Activated naive CD4-positive, alpha-beta T cell treated with anti-CD3 and anti-CD28 coated beads for 36 hours (primary cell): ENCODE results near the gene DDX54. TPM values are rescaled to one million over a fixed set of nuclear protein-coding genes. Genes with fewer than 3 reads are reported as not detected.
"Not testable (repeated sequence)": the region's sequence is repeated elsewhere in the genome, so short reads cannot be mapped to it uniquely, and the experiment has no call there.

Source experiments
- CTCF ChIA-PET: fragments of 350-600 bp; sonication (Branson Sonifier 250); formaldehyde crosslinking; loops from one replicate; lab custom pipeline; 2021; ENCODE audit warnings: antibody characterized with exemption; lab: Charles Lee
- DNase-seq: peaks from one replicate; pipeline ENCODE4 v3.0.0-alpha.2; 2020
- H3K27ac Mint-ChIP-seq: one replicate; pipeline ENCODE4 v1.8.0; 2021; ENCODE audit warnings: mild to moderate bottlenecking, mixed read lengths
- H3K27me3 Mint-ChIP-seq: one replicate; pipeline ENCODE4 v1.8.0; 2021; ENCODE audit warnings: low read depth, mixed read lengths
- H3K36me3 Mint-ChIP-seq: one replicate; pipeline ENCODE4 v1.8.0; 2021; ENCODE audit warnings: low read depth, mixed read lengths
- H3K4me1 Mint-ChIP-seq: one replicate; pipeline ENCODE4 v1.8.0; 2021; ENCODE audit warnings: low read depth, mixed read lengths
- H3K4me3 Mint-ChIP-seq: one replicate; pipeline ENCODE4 v1.8.0; 2021; ENCODE audit warnings: mild to moderate bottlenecking, moderate library complexity, mixed read lengths
- H3K9me3 Mint-ChIP-seq: one replicate; pipeline ENCODE4 v1.8.0; 2021; ENCODE audit warnings: mixed read lengths
- intact Hi-C: fragments of 100-400 bp; cut with micrococcal nuclease; formaldehyde crosslinking; loops from one replicate; pipeline ENCODE4 v1.15.1; 2023
- total RNA-seq, 2 experiments: library from RNA; stranded (reverse); gene quantifications; one replicate each; pipeline ENCODE4 v1.2.3, GENCODE V29; 2021

DDX54 gene
- total RNA-seq, 2 experiments from 2014 or later, result 114 to 116 TPM

- H3K27ac Mint-ChIP-seq, H3K4me3 Mint-ChIP-seq, DNase-seq, H3K4me1 Mint-ChIP-seq, CTCF ChIA-PET, intact Hi-C loops, H3K36me3 Mint-ChIP-seq, H3K9me3 Mint-ChIP-seq, H3K27me3 Mint-ChIP-seq: not testable (repeated sequence)
Observed at GRCh38 chr12:113117684-113118083, 67.6 kb downstream of the DDX54 start.

- no peak overlapping the region for H3K27ac Mint-ChIP-seq
- CTCF ChIA-PET, result no interaction called here
- intact Hi-C loops, result no loop called here
- H3K9me3 Mint-ChIP-seq, result no peaks in the 10 kb centered on the region
- no peak overlapping the region for H3K4me3 Mint-ChIP-seq
- no peaks in the 10 kb centered on the region for H3K27me3 Mint-ChIP-seq
- no peak for DNase-seq
- no peaks in the 10 kb centered on the region for H3K36me3 Mint-ChIP-seq
- H3K4me1 Mint-ChIP-seq, result no peaks in the 10 kb centered on the region
Observed at GRCh38 chr12:113116875-113117274, 68.4 kb downstream of the DDX54 start.

- H3K4me1 Mint-ChIP-seq, result no peaks in the 10 kb centered on the region
- intact Hi-C loops, result no loop called here
- H3K36me3 Mint-ChIP-seq, result no peaks in the 10 kb centered on the region
- no peak overlapping the region for H3K27ac Mint-ChIP-seq
- H3K4me3 Mint-ChIP-seq, result no peak overlapping the region
- no peak for DNase-seq
- H3K9me3 Mint-ChIP-seq, result no peaks in the 10 kb centered on the region
- CTCF ChIA-PET, result no interaction called here
- no peaks in the 10 kb centered on the region for H3K27me3 Mint-ChIP-seq
Observed at GRCh38 chr12:113115455-113116126, 69.7 kb downstream of the DDX54 start.

GRCh38 chr12:113114447-113115178 is 70.7 kb downstream of the DDX54 start:
- DNase-seq, result no peak
- intact Hi-C loops, result no loop called here
- H3K27me3 Mint-ChIP-seq, result no peaks in the 10 kb centered on the region

GRCh38 chr12:113113397-113113796 is 71.9 kb downstream of the DDX54 start:
- Mint-ChIP-seq H3K4me3 (no peak overlapping the region), H3K9me3 (no peaks in the 10 kb centered on the region), H3K36me3 (no peaks in the 10 kb centered on the region), H3K27me3 (no peaks in the 10 kb centered on the region), H3K27ac (no peak overlapping the region), H3K4me1 (peaks cover 6% of the 10 kb centered on the region)
- DNase-seq, result no peak
- intact Hi-C loops, result no loop called here
- CTCF ChIA-PET, result no interaction called here

More at GRCh38 chr12:113114447-113115178, 70.7 kb downstream of the DDX54 start:
- Mint-ChIP-seq H3K4me1 (peaks cover 6% of the 10 kb centered on the region), H3K36me3 (no peaks in the 10 kb centered on the region), H3K27ac (no peak overlapping the region), H3K9me3 (no peaks in the 10 kb centered on the region), H3K4me3 (no peak overlapping the region)
- CTCF ChIA-PET, result interaction anchor here (1.0 kb wide), 1 partner anchor 121 kb away, joined by 4 read pairs; no protein-coding TSS in a partner anchor

GRCh38 chr12:113112043-113112899 is 73.0 kb downstream of the DDX54 start:
- Mint-ChIP-seq H3K9me3 (no peaks in the 10 kb centered on the region), H3K36me3 (no peaks in the 10 kb centered on the region), H3K27me3 (no peaks in the 10 kb centered on the region), H3K4me3 (no peak overlapping the region), H3K4me1 (peaks cover 6% of the 10 kb centered on the region), H3K27ac (no peak overlapping the region)
- DNase-seq, result no peak
- intact Hi-C loops, result no loop called here
- CTCF ChIA-PET, result interaction anchor here (0.7 kb wide), 1 partner anchor 64 kb away, joined by 4 read pairs; no protein-coding TSS in a partner anchor

- intact Hi-C loops, result no loop called here
- no peaks in the 10 kb centered on the region for H3K36me3 Mint-ChIP-seq
- no peak overlapping the region for H3K4me3 Mint-ChIP-seq
- no peaks in the 10 kb centered on the region for H3K27me3 Mint-ChIP-seq
- H3K27ac Mint-ChIP-seq, result no peak overlapping the region
- peaks cover 6% of the 10 kb centered on the region for H3K4me1 Mint-ChIP-seq
- H3K9me3 Mint-ChIP-seq, result no peaks in the 10 kb centered on the region
- CTCF ChIA-PET, result interaction anchor here (0.7 kb wide), 2 partner anchors 12 to 63 kb away, joined by 3 to 4 read pairs; no protein-coding TSS in a partner anchor
- DNase-seq, result no peak
Observed at GRCh38 chr12:113111247-113111646, 74.0 kb downstream of the DDX54 start.

- Mint-ChIP-seq H3K36me3 (no peaks in the 10 kb centered on the region), H3K27ac (no peak overlapping the region), H3K4me1 (peaks cover 6% of the 10 kb centered on the region), H3K27me3 (no peaks in the 10 kb centered on the region), H3K4me3 (no peak overlapping the region), H3K9me3 (no peaks in the 10 kb centered on the region)
- CTCF ChIA-PET, result interaction anchor here (0.9 to 1.5 kb wide), 3 partner anchors 25 to 117 kb away, joined by 3 to 7 read pairs (median 3); partner anchors contain the start of gene RASAL1
- DNase-seq, result no peak
- intact Hi-C loops, result no loop called here
Observed at GRCh38 chr12:113109872-113110599, 75.2 kb downstream of the DDX54 start.

- DNase-seq, result no peak
- intact Hi-C loops, result no loop called here
- H3K27ac Mint-ChIP-seq, result no peak overlapping the region
- no peaks in the 10 kb centered on the region for H3K36me3 Mint-ChIP-seq
- H3K4me1 Mint-ChIP-seq, result peaks cover 6% of the 10 kb centered on the region
- H3K27me3 Mint-ChIP-seq, result no peaks in the 10 kb centered on the region
- H3K9me3 Mint-ChIP-seq, result no peaks in the 10 kb centered on the region
- H3K4me3 Mint-ChIP-seq, result no peak overlapping the region
- CTCF ChIA-PET, result interaction anchor here (0.9 to 1.5 kb wide), 3 partner anchors 26 to 116 kb away, joined by 3 to 7 read pairs (median 3); partner anchors contain the start of gene RASAL1
Observed at GRCh38 chr12:113109360-113109759, 75.9 kb downstream of the DDX54 start.

- Mint-ChIP-seq H3K9me3 (no peaks in the 10 kb centered on the region), H3K27ac (no peak overlapping the region), H3K36me3 (no peaks in the 10 kb centered on the region), H3K4me3 (no peak overlapping the region), H3K27me3 (no peaks in the 10 kb centered on the region), H3K4me1 (peaks cover 13% of the 10 kb centered on the region)
- CTCF ChIA-PET, result no interaction called here
- intact Hi-C loops, result no loop called here
- DNase-seq, result no peak
Observed at GRCh38 chr12:113108308-113108707, 77.0 kb downstream of the DDX54 start.
